Measurements from ENCODE around the gene CEP128.

CEP128 gene

GRCh38 chr14:80663541-80663940 lies 278.0 kb downstream of the CEP128 start:
- no peaks in the 10 kb centered on the region for H3K4me1 ChIP-seq (ENCODE audit: insufficient read depth, insufficient read length)
- no peaks in the 10 kb centered on the region for H3K36me3 ChIP-seq (ENCODE audit: insufficient read depth, insufficient read length, low read length)
- no peak for DNase-seq (ENCODE audit: low read depth, low spot score)
- H3K4me3 ChIP-seq (ENCODE audit: insufficient read length, low read depth): no peak overlapping the region
- H3K27me3 ChIP-seq (ENCODE audit: insufficient read depth, insufficient read length): no peaks in the 10 kb centered on the region
- no peak overlapping the region for H3K9ac ChIP-seq (ENCODE audit: insufficient read length, low read depth)
- H3K9me3 ChIP-seq (ENCODE audit: insufficient read depth, low read length): no peaks in the 10 kb centered on the region
- TF ChIP-seq ZNF274 (IDR thresholded peaks at IDR 0.05; ENCODE audit: low read depth, low read length) (no peak), YY1 (IDR thresholded peaks at IDR 0.05; ENCODE audit: insufficient read depth, insufficient read length) (no peak), SUZ12 (IDR thresholded peaks at IDR 0.05; ENCODE audit: extremely low read depth, insufficient read depth, insufficient read length) (no peak)

- no peak for TF ChIP-seq SUZ12 (IDR thresholded peaks at IDR 0.05; ENCODE audit: extremely low read depth, insufficient read depth, insufficient read length)
- no peak for TF ChIP-seq ZNF274 (IDR thresholded peaks at IDR 0.05; ENCODE audit: low read depth, low read length)
- TF ChIP-seq YY1 (IDR thresholded peaks at IDR 0.05; ENCODE audit: insufficient read depth, insufficient read length): no peak
- no peaks in the 10 kb centered on the region for H3K4me1 ChIP-seq (ENCODE audit: insufficient read depth, insufficient read length)
- no peak overlapping the region for H3K4me3 ChIP-seq (ENCODE audit: insufficient read length, low read depth)
- no peaks in the 10 kb centered on the region for H3K36me3 ChIP-seq (ENCODE audit: insufficient read depth, insufficient read length, low read length)
- no peak overlapping the region for H3K9ac ChIP-seq (ENCODE audit: insufficient read length, low read depth)
- no peak for DNase-seq (ENCODE audit: low read depth, low spot score)
- H3K27me3 ChIP-seq (ENCODE audit: insufficient read depth, insufficient read length): no peaks in the 10 kb centered on the region
- no peaks in the 10 kb centered on the region for H3K9me3 ChIP-seq (ENCODE audit: insufficient read depth, low read length)
These were observed 281.8 kb downstream of the CEP128 start for GRCh38 chr14:80659783-80660182.

GRCh38 chr14:80658733-80659132 lies 282.8 kb downstream of the CEP128 start:
- no peak for DNase-seq (ENCODE audit: low read depth, low spot score)
- no peak overlapping the region for H3K4me3 ChIP-seq (ENCODE audit: insufficient read length, low read depth)
- no peaks in the 10 kb centered on the region for H3K36me3 ChIP-seq (ENCODE audit: insufficient read depth, insufficient read length, low read length)
- H3K4me1 ChIP-seq (ENCODE audit: insufficient read depth, insufficient read length): no peaks in the 10 kb centered on the region
- H3K9me3 ChIP-seq (ENCODE audit: insufficient read depth, low read length): no peaks in the 10 kb centered on the region
- TF ChIP-seq SUZ12 (IDR thresholded peaks at IDR 0.05; ENCODE audit: extremely low read depth, insufficient read depth, insufficient read length) (no peak), YY1 (IDR thresholded peaks at IDR 0.05; ENCODE audit: insufficient read depth, insufficient read length) (no peak), ZNF274 (IDR thresholded peaks at IDR 0.05; ENCODE audit: low read depth, low read length) (no peak)
- no peak overlapping the region for H3K9ac ChIP-seq (ENCODE audit: insufficient read length, low read depth)
- H3K27me3 ChIP-seq (ENCODE audit: insufficient read depth, insufficient read length): no peaks in the 10 kb centered on the region

- Histone ChIP-seq H3K9ac (ENCODE audit: insufficient read length, low read depth) (no peak overlapping the region), H3K27me3 (ENCODE audit: insufficient read depth, insufficient read length) (no peaks in the 10 kb centered on the region), H3K9me3 (ENCODE audit: insufficient read depth, low read length) (no peaks in the 10 kb centered on the region), H3K4me1 (ENCODE audit: insufficient read depth, insufficient read length) (no peaks in the 10 kb centered on the region), H3K4me3 (ENCODE audit: insufficient read length, low read depth) (no peak overlapping the region), H3K36me3 (ENCODE audit: insufficient read depth, insufficient read length, low read length) (no peaks in the 10 kb centered on the region)
- no peak for DNase-seq (ENCODE audit: low read depth, low spot score)
- TF ChIP-seq YY1 (IDR thresholded peaks at IDR 0.05; ENCODE audit: insufficient read depth, insufficient read length) (no peak), ZNF274 (IDR thresholded peaks at IDR 0.05; ENCODE audit: low read depth, low read length) (no peak), SUZ12 (IDR thresholded peaks at IDR 0.05; ENCODE audit: extremely low read depth, insufficient read depth, insufficient read length) (no peak)
These were observed 283.4 kb downstream of the CEP128 start for GRCh38 chr14:80658155-80658554.

- no peak overlapping the region for H3K4me3 ChIP-seq (ENCODE audit: insufficient read length, low read depth)
- no peaks in the 10 kb centered on the region for H3K4me1 ChIP-seq (ENCODE audit: insufficient read depth, insufficient read length)
- H3K9ac ChIP-seq (ENCODE audit: insufficient read length, low read depth): no peak overlapping the region
- no peak for DNase-seq (ENCODE audit: low read depth, low spot score)
- H3K9me3 ChIP-seq (ENCODE audit: insufficient read depth, low read length): no peaks in the 10 kb centered on the region
- H3K36me3 ChIP-seq (ENCODE audit: insufficient read depth, insufficient read length, low read length): no peaks in the 10 kb centered on the region
- H3K27me3 ChIP-seq (ENCODE audit: insufficient read depth, insufficient read length): no peaks in the 10 kb centered on the region
- TF ChIP-seq YY1 (IDR thresholded peaks at IDR 0.05; ENCODE audit: insufficient read depth, insufficient read length): no peak
- no peak for TF ChIP-seq SUZ12 (IDR thresholded peaks at IDR 0.05; ENCODE audit: extremely low read depth, insufficient read depth, insufficient read length)
- no peak for TF ChIP-seq ZNF274 (IDR thresholded peaks at IDR 0.05; ENCODE audit: low read depth, low read length)
These were observed 287.6 kb downstream of the CEP128 start for GRCh38 chr14:80653956-80654355.

GRCh38 chr14:80645667-80646413 lies 295.7 kb downstream of the CEP128 start:
- DNase-seq (ENCODE audit: low read depth, low spot score): no peak
- Histone ChIP-seq H3K27me3 (ENCODE audit: insufficient read depth, insufficient read length) (no peaks in the 10 kb centered on the region), H3K9ac (ENCODE audit: insufficient read length, low read depth) (no peak overlapping the region), H3K9me3 (ENCODE audit: insufficient read depth, low read length) (no peaks in the 10 kb centered on the region), H3K4me1 (ENCODE audit: insufficient read depth, insufficient read length) (no peaks in the 10 kb centered on the region), H3K4me3 (ENCODE audit: insufficient read length, low read depth) (no peak overlapping the region), H3K36me3 (ENCODE audit: insufficient read depth, insufficient read length, low read length) (no peaks in the 10 kb centered on the region)
- TF ChIP-seq SUZ12 (IDR thresholded peaks at IDR 0.05; ENCODE audit: extremely low read depth, insufficient read depth, insufficient read length): no peak

GRCh38 chr14:80644826-80645225 lies 296.7 kb downstream of the CEP128 start:
- Histone ChIP-seq H3K36me3 (ENCODE audit: insufficient read depth, insufficient read length, low read length) (no peaks in the 10 kb centered on the region), H3K4me3 (ENCODE audit: insufficient read length, low read depth) (no peak overlapping the region), H3K9ac (ENCODE audit: insufficient read length, low read depth) (no peak overlapping the region), H3K27me3 (ENCODE audit: insufficient read depth, insufficient read length) (no peaks in the 10 kb centered on the region), H3K9me3 (ENCODE audit: insufficient read depth, low read length) (no peaks in the 10 kb centered on the region), H3K4me1 (ENCODE audit: insufficient read depth, insufficient read length) (no peaks in the 10 kb centered on the region)
- DNase-seq (ENCODE audit: low read depth, low spot score): no peak
- TF ChIP-seq YY1 (IDR thresholded peaks at IDR 0.05; ENCODE audit: insufficient read depth, insufficient read length) (no peak), ZNF274 (IDR thresholded peaks at IDR 0.05; ENCODE audit: low read depth, low read length) (no peak), SUZ12 (IDR thresholded peaks at IDR 0.05; ENCODE audit: extremely low read depth, insufficient read depth, insufficient read length) (no peak)
